Measurements from ENCODE around the gene EEF2. TPM values are rescaled to one million over a fixed set of nuclear protein-coding genes. Genes with fewer than 3 reads are reported as not detected.

Gene EEF2
- total and polyA plus RNA-seq, 2 of the 4 experiments (the other 2 are of a cell fraction), result 1,505 to 2,161 TPM

DNA sequence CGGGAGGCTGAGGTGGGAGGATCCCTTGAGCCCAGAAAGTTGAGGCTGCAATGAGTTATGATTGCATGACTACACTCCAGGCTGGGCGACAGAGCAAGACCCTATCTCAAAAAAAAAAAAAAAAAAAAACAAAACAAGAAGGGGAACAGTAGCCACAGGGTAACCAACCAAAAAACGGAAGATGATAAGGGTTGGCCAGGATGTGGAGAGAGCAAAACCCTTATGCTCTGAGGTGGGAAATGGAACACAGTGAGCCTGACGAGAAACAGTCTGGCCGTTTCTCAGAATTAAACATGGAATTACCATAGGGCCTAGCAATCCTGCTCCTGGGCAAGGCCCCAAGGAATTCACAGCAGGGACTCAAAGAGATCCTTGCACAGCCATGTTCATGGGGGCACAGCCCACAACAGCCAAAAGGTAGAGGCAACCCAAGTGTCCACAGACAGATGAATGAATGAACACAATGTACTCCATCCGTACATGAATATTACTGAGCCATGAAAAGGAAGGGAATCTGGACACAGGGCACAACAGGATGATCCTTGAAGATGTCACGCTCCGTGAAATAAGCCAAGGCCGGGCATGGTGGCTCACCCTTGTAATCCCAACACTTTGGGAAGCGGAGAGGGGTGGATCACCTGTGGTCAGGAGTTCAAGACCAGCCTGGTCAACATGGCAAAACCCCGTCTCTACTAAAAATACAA, 41.1 kb downstream of the EEF2 start:
- Histone ChIP-seq H4K91ac (ENCODE audit: insufficient read depth, low read depth, low read length) (no peak overlapping the region), H4K5ac (ENCODE audit: low read depth, low read length) (no peak overlapping the region), H3K4me1 (ENCODE audit: control insufficient read depth, insufficient read depth, low read length) (no peaks in the 10 kb centered on the region), H3K14ac (replicated peaks; ENCODE audit: low read depth, low read length) (no peak overlapping the region), H3K27ac (ENCODE audit: insufficient read depth, low read length) (no peak overlapping the region), H4K20me1 (ENCODE audit: insufficient read depth, low read length) (no peaks in the 10 kb centered on the region), H2BK5ac (ENCODE audit: low read depth, low read length, poor library complexity, severe bottlenecking) (no peak overlapping the region), H3K4me3 (ENCODE audit: insufficient read depth, low read depth, low read length) (no peak overlapping the region), H3K9me1 (ENCODE audit: insufficient read depth, low read length) (no peaks in the 10 kb centered on the region), H3K36me3 (ENCODE audit: control insufficient read depth, insufficient read depth, low read length) (no peaks in the 10 kb centered on the region), H2BK15ac (ENCODE audit: low read depth, low read length) (no peak overlapping the region), H2BK120ac (ENCODE audit: low read depth, low read length) (no peak overlapping the region), H3K23ac (ENCODE audit: low read depth, low read length) (no peak overlapping the region), H3K18ac (ENCODE audit: low read depth, low read length) (no peak overlapping the region), H4K8ac (ENCODE audit: low read depth in 2 of 2, low read length in 2 of 2) (no peak overlapping the region), H3K4me2 (ENCODE audit: low read depth, low read length) (no peak overlapping the region), H3K27me3 (ENCODE audit: control insufficient read depth, insufficient read depth, low read length) (no peaks in the 10 kb centered on the region), H2AK5ac (ENCODE audit: low read depth, low read length) (no peak overlapping the region), H3K4ac (ENCODE audit: low read depth, low read length) (no peak overlapping the region), H3K56ac (ENCODE audit: extremely low read depth, insufficient read depth, low read length) (no peak overlapping the region), H2AFZ (replicated peaks; ENCODE audit: low read length, poor library complexity) (no peak overlapping the region), H2BK20ac (ENCODE audit: low read depth, low read length) (no peak overlapping the region), H3K79me1 (ENCODE audit: low read depth in 1 of 2, low read length in 2 of 2) (no peaks in the 10 kb centered on the region), H3K9ac (ENCODE audit: low read depth, low read length) (no peak overlapping the region), H2AK9ac (replicated peaks; ENCODE audit: low read depth, low read length, poor library complexity) (no peak overlapping the region), H3K9me3 (ENCODE audit: control insufficient read depth, insufficient read depth, low read length) (no peaks in the 10 kb centered on the region)
- CTCF ChIA-PET, result no interaction called here
- in situ Hi-C loops (cut with MboI; ENCODE audit: low sequenced_read_pairs) (no loop called here), dilution Hi-C loops (cut with HindIII; ENCODE audit: low sequenced_read_pairs, unreplicated experiment) (no loop called here), intact Hi-C loops (cut with micrococcal nuclease) (no loop called here)
- no TSS peak for BruUV-seq (replicated peaks)
- no peak for TF ChIP-seq RAD21 (IDR thresholded peaks at IDR 0.05; ENCODE audit: low read length)
- TF ChIP-seq MXI1 (IDR thresholded peaks at IDR 0.05; ENCODE audit: borderline replicate concordance, low read depth, low read length), result no peak
- TF ChIP-seq CHD1 (IDR thresholded peaks at IDR 0.05; ENCODE audit: low read depth, low read length), result no peak
- TF ChIP-seq, protein P1, sequence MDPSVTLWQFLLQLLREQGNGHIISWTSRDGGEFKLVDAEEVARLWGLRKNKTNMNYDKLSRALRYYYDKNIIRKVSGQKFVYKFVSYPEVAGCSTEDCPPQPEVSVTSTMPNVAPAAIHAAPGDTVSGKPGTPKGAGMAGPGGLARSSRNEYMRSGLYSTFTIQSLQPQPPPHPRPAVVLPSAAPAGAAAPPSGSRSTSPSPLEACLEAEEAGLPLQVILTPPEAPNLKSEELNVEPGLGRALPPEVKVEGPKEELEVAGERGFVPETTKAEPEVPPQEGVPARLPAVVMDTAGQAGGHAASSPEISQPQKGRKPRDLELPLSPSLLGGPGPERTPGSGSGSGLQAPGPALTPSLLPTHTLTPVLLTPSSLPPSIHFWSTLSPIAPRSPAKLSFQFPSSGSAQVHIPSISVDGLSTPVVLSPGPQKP (IDR thresholded peaks at IDR 0.05; ENCODE audit: borderline replicate concordance, low read depth, low read length), result no peak
- TF ChIP-seq POLR2A (IDR thresholded peaks at IDR 0.05; ENCODE audit: low read depth, low read length), result no peak
- no peak for TF ChIP-seq SMC3 (IDR thresholded peaks at IDR 0.05; ENCODE audit: low read depth, low read length)
- no peak for TF ChIP-seq MAFK (IDR thresholded peaks at IDR 0.05; ENCODE audit: low read depth, low read length)
- no peak for TF ChIP-seq MAZ (IDR thresholded peaks at IDR 0.05; ENCODE audit: borderline replicate concordance, low read depth, low read length)
- TF ChIP-seq RCOR1 (IDR thresholded peaks at IDR 0.05; ENCODE audit: insufficient replicate concordance, low read length), result no peak
- no peak for TF ChIP-seq CEBPB (IDR thresholded peaks at IDR 0.05; ENCODE audit: low read depth, low read length)
- no peak for TF ChIP-seq NFE2L2 (IDR thresholded peaks at IDR 0.05; ENCODE audit: low read depth, low read length)
- TF ChIP-seq, protein P2, sequence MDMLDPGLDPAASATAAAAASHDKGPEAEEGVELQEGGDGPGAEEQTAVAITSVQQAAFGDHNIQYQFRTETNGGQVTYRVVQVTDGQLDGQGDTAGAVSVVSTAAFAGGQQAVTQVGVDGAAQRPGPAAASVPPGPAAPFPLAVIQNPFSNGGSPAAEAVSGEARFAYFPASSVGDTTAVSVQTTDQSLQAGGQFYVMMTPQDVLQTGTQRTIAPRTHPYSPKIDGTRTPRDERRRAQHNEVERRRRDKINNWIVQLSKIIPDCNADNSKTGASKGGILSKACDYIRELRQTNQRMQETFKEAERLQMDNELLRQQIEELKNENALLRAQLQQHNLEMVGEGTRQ (IDR thresholded peaks at IDR 0.05; ENCODE audit: low read depth, low read length), result no peak
- no peak for TF ChIP-seq RFX5 (IDR thresholded peaks at IDR 0.05; ENCODE audit: low read depth, low read length)
- no peak for TF ChIP-seq BHLHE40 (IDR thresholded peaks at IDR 0.05; ENCODE audit: low read depth, low read length)
- TF ChIP-seq CTCF (conservative IDR thresholded peaks at IDR 0.05; ENCODE audit: low read depth, low read length), result no peak
- TF ChIP-seq FOS (IDR thresholded peaks at IDR 0.05; ENCODE audit: low read depth, low read length), result no peak
- POLR2A ChIA-PET (ENCODE audit: unreplicated experiment), result no interaction called here
- no CpG with 5 or more reads among the region's 11 CpGs for WGBS, 2 experiments (ENCODE audit: extremely low coverage in 2 of 2, insufficient read length in 1 of 2)
- no peak for DNase-seq
- no peak for ATAC-seq (ENCODE audit: low read depth)
